Activated T-cell treated with anti-CD3 and anti-CD28 coated beads, Interleukin-2, amount 50 U/mL, for 48 hours (primary cell): Measurements from ENCODE around the gene VAMP5.
"Not testable (repeated sequence)": the region's sequence is repeated elsewhere in the genome, so short reads cannot be mapped to it uniquely, and the experiment has no call there.

Source experiments
- DNase-seq, 2 experiments: peaks; one replicate each; pipeline ENCODE4 v3.0.0-alpha.2; 2020

The VAMP5 gene

GRCh38 chr2:85584354-85584856 lies at the start of gene VAMP5:
Gene VAMP5, plus strand, starts transcription at chr2:85584431. Its CDS starts 60 bp downstream, at chr2:85584491.
- DNase-seq: peak; percentile 53 to 56

- DNase-seq: no peak
These were observed 49.4 kb upstream of the VAMP5 start for GRCh38 chr2:85534881-85535280.

GRCh38 chr2:85536479-85536878 lies 47.8 kb upstream of the VAMP5 start:
- DNase-seq: no peak

GRCh38 chr2:85537600-85538506 lies 46.4 kb upstream of the VAMP5 start:
- DNase-seq: peak; percentile 67

GRCh38 chr2:85538507-85539360 lies 45.5 kb upstream of the VAMP5 start, which contains the start of gene MAT2A:
Gene MAT2A, plus strand, starts transcription at chr2:85539168. Its CDS starts 120 bp downstream, at chr2:85539288.
- DNase-seq: peak; percentile 94 to 95

- peak; percentile 80 to 82 for DNase-seq
These were observed 44.7 kb upstream of the VAMP5 start for GRCh38 chr2:85539361-85540132.

- no peak for DNase-seq
These were observed 44.0 kb upstream of the VAMP5 start for GRCh38 chr2:85540133-85540648.

- DNase-seq: no peak
These were observed 43.0 kb upstream of the VAMP5 start for GRCh38 chr2:85541262-85541661.

- no peak for DNase-seq
These were observed 42.3 kb upstream of the VAMP5 start for GRCh38 chr2:85541753-85542457.

- no peak for DNase-seq
These were observed 41.5 kb upstream of the VAMP5 start for GRCh38 chr2:85542777-85543176.

GRCh38 chr2:85544254-85544691 lies 40.0 kb upstream of the VAMP5 start:
- not testable (repeated sequence) for DNase-seq

- DNase-seq: not testable (repeated sequence)
These were observed 39.1 kb upstream of the VAMP5 start for GRCh38 chr2:85544915-85545779.

GRCh38 chr2:85545780-85546240 lies 38.4 kb upstream of the VAMP5 start:
- no peak for DNase-seq

- DNase-seq: peak in 1 of 2 experiments; percentile 26
These were observed 37.0 kb upstream of the VAMP5 start for GRCh38 chr2:85547089-85547858.

GRCh38 chr2:85547859-85548607 lies 36.2 kb upstream of the VAMP5 start:
- no peak for DNase-seq

- no peak for DNase-seq
These were observed 35.7 kb upstream of the VAMP5 start for GRCh38 chr2:85548608-85548900.

GRCh38 chr2:85549095-85549494 lies 35.1 kb upstream of the VAMP5 start:
- no peak for DNase-seq

- no peak for DNase-seq
These were observed 34.4 kb upstream of the VAMP5 start for GRCh38 chr2:85549826-85550225.

- DNase-seq: no peak
These were observed 33.7 kb upstream of the VAMP5 start for GRCh38 chr2:85550486-85550885.
